HL-60/S4 (cell line): Measurements from ENCODE around the gene RBM15B.
"Not testable (repeated sequence)": the region's sequence is repeated elsewhere in the genome, so short reads cannot be mapped to it uniquely, and the experiment has no call there.

ENCODE experiments used
- in situ Hi-C: fragments of 300-500 bp; cut with MboI; formaldehyde crosslinking; loops from 2 replicates; pipeline ENCODE4 v1.14.3; 2022; ENCODE audit warnings: low sequenced_read_pairs

RBM15B gene

DNA sequence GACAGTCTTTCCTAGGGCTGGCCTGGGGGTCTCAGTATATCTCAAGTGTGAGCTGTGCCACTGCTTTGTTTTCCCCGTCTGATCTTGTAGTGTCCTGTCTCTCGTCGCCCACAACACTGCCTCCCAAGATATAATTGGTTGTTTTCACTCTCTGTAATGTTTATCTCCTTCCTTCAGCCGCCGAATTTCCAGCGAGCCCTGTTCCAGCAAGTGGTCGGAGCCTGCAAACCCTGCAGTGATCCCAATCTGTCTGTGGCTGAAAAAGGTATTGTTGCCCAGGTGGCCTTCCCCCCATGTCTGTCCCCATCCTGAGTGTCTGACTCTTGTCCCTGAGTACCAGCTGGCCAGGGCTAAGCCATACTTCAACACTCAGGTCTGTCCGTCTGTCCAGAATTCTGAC, 15.5 kb upstream of the RBM15B start:
- in situ Hi-C loops: no loop called here

DNA sequence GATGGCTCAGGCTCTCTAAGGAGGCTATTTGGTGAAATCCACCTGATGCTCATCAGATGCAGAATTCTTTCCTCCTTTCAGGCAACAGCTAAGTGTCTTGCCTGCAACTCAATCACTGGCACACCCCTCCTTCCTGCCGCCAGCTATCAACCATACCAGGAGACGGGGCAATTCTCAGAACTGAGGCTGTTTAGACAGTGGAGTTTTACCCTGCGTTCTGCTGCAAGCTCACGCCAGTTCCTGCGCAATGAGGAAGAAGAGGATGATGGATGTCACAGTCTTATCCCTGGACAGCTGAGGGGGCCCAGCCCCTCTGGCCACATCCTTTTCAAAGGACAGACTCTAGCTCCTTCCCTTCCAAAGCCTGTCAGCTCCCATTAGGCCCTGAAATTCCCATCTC, 13.0 kb upstream of the RBM15B start:
- in situ Hi-C loops: no loop called here

DNA sequence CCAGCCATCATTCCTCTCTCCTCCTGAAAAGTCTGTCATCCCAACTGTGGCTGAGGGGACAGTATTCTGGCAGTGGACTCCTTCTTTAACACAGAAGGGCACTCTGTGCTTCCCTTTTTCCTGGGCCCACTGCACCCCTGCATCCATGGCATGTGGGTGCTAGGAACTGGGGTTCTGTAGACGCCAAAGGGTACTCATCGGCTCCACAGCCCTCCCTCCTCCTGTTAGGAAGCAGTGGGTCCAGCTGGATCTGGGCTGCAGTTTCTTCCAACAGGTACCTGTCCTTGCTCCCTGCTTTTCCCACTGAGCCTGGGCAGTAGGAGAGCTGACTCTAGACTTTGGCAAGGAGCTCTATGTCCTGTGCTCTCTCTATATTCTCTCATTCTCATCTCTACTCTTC, 12.4 kb upstream of the RBM15B start:
- in situ Hi-C loops: no loop called here

GRCh38 chr3:51379301-51379700, 11.8 kb upstream of the RBM15B start:
- in situ Hi-C loops: no loop called here

GRCh38 chr3:51379746-51380455, 11.2 kb upstream of the RBM15B start:
- in situ Hi-C loops: no loop called here

DNA sequence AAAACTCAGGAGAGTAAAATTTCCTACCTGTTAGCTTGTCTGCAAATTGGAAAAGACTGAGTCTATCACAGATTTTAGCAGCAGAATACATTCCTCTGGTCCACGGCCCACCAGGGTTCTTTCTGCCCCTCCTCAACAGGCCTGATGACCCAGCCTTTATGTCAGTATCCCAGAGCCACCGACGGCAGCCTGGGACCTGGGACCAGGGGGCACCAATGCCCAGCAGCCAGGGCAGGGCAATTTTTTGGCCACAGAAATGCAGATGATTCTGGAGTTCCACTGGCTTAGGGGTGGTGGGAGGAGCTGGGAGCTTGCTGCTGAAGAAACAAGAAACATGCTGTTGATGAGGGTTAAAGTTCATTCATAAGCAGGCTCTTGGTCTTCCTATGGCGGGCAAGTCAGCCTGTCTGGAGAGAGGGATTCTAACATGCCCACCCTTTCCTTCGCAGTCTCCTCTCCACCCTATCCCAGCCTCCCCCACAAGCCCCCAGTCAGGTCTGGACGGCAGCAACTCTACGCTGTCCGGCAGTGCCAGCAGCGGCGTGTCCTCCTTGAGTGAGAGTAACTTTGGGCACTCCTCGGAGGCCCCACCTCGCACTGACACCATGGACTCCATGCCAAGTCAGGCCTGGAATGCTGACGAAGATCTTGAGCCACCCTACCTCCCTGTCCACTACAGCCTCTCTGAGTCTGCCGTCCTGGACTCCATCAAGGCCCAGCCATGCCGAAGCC, 10.3 kb upstream of the RBM15B start:
- in situ Hi-C loops: no loop called here

- in situ Hi-C loops: no loop called here
Measured at GRCh38 chr3:51381333-51381705, 9.8 kb upstream of the RBM15B start.

- in situ Hi-C loops: no loop called here
Measured at GRCh38 chr3:51382076-51382745, 8.9 kb upstream of the RBM15B start.

DNA sequence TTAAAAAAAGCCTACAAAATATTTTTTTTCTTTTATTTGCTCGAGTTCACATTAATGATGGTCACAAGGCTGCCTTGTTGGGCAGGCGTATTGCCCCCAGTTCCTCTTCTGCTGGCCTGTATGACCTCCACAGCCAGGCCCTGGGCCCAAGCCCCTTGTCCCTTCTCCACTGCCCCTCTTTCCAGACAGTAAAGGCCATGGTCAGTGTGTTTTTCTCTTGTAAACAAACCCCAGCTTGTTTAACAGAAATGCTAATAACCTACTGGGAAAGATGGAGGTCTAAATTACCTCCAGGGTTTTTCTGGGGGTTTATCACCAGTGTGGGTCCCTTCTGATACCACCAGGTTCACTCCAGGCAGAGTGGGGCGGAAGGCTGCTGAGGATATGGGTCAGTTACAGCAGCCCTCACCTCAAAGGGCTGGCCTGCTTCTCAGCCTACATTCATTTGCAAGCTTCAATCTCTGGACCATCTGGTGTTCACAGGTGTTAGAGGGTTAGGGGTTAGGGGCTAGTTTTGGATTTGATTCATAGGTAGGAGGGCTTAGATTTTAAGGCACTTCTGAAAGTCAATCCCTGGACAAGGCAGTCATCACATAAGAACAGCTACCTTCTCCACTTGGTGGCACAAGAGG, 8.0 kb upstream of the RBM15B start:
- in situ Hi-C loops: no loop called here

DNA sequence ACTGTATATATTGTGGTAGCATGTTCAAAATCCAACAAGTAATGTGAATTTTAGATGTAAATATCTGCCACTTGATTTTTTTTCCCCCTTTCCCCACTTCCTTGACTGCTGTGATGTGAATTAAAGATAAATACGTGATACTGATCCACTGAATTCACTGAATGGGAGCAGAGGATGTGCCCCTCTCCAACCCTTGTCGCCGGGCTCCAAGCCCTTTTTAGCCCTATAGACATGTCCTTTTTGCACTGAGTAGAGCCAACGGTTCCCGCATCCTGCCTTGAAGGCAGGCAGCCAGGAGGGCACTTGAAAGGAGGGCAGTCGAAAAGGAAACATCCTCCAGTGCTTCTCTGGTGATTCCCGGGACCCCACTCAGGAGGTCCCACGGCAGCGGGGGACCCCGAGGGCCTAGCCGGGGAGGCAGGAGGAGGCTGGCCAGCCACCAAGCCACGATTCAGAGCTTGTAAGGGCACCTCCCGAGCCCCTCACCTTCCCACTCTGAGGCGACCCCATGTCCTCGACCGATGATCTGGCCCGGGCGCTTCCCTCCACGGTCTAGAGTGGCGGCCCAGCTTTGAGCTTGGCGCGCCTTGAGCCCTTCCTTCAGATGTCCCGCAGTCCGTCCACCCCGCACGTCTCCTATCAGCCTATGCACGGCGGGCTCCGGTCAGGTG, 6.9 kb upstream of the RBM15B start:
- in situ Hi-C loops: no loop called here

- in situ Hi-C loops: no loop called here
Measured at GRCh38 chr3:51384726-51385473, 6.2 kb upstream of the RBM15B start, which contains the start of gene MANF. TSS of gene MANF (plus strand) at chr3:51385291. CDS start at chr3:51385343, 52 bp downstream.

DNA sequence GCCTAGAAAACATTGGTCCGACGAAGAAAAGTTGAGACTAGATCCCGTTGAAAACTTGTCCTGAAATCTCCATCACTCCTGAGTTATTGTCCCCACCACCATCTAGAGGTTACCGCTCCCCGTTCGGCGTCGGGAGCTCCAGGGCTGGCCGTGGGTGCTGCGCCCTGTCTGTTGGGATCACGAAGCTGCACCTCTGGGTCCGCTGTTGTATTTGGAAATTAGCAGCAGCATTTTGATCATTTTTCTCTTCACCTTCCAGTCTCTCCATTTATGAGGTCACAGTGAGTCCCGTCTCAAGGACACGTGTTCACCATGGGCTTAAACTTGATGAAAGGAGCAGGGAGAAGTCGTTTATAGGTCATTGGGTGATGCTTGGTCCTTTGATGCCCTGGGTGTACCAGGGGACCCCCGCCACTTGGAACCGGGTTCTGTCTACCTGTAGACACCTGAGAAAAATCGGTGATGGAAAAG, 5.4 kb upstream of the RBM15B start:
- in situ Hi-C loops: no loop called here

GRCh38 chr3:51386159-51386851, 4.8 kb upstream of the RBM15B start:
- in situ Hi-C loops: no loop called here

DNA sequence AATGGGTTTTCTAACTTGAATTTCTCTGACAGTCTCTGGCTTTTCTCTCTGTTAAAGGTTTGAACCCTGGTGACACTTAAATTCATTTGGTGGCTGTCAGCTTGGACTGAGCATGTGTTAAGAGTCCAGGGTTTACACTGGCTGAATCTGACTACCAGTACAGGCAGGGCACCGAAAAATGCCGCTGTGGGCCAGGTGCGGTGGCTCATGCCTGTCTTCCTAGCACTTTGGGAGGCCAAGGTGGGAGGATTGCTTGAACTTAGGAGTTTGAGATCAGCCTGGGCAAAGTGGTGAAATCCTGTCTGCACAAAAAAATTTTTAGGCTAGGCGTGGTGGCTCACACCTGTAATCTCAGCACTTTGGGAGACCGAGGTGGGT, 4.2 kb upstream of the RBM15B start:
- in situ Hi-C loops: no loop called here

DNA sequence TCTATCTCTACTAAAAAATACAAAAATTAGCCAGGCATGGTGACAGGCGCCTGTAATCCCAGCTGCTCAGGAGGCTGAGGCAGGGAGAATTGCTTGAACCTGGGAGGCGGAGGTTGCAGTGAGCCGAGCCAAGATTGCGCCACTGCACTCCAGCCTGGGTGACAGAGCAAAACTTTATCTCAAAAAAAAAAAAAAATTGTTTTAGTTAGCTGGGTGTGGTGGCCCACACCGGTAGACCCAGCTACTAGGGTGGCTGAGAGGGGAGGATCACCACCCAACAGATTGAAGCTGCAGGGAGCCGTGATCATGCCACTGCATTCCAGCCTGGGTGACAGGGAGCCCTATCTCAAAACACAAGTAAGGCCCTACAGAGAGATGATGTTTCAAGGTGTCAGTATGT, 3.8 kb upstream of the RBM15B start:
- in situ Hi-C loops: not testable (repeated sequence)

GRCh38 chr3:51388286-51389029, 2.6 kb upstream of the RBM15B start:
- in situ Hi-C loops: no loop called here

GRCh38 chr3:51389423-51390183, 1.5 kb upstream of the RBM15B start:
- in situ Hi-C loops: no loop called here
